CD4-positive, alpha-beta T cell (primary cell): Measurements from ENCODE around the gene FAM3D. TPM values are rescaled to one million over a fixed set of nuclear protein-coding genes. Genes with fewer than 3 reads are reported as not detected.

Experiments
- ATAC-seq: fragments of 200-7000 bp; cut with Tn5 transposase; one replicate; pipeline ENCODE4 v1.10.0; 2022; ENCODE audit warnings: mild to moderate bottlenecking; ENCODE audit not compliant: poor library complexity
- CTCF ChIA-PET: fragments of 350-600 bp; sonication (Branson Sonifier 250); formaldehyde crosslinking; loops from one replicate; lab custom pipeline; 2021; ENCODE audit warnings: antibody characterized with exemption, inconsistent platforms; lab: Charles Lee
- POLR2A ChIA-PET: fragments of 350-600 bp; sonication (Branson Sonifier 250); formaldehyde crosslinking; loops from one replicate; lab custom pipeline; 2021; ENCODE audit warnings: antibody characterized with exemption, inconsistent platforms; lab: Charles Lee
- DNase-seq, 14 experiments: peaks; one replicate each; pipeline ENCODE4 v3.0.0-alpha.2; 2013 to 2020; ENCODE audit warnings: mixed read lengths in 2 of 14
- H3K27ac ChIP-seq, 2 donors: one replicate each; pipeline versions ENCODE4 v1.5.1 to v1.7.0; 2013; ENCODE audit warnings: low read length in 2 of 2, low read depth in 1 of 2, mild to moderate bottlenecking in 1 of 2
- H3K27me3 ChIP-seq, 2 experiments: 1 replicate in 1 of 2; 2 replicates in 1 of 2; pipeline versions ENCODE4 v1.6.1 to v1.7.0; 2013; ENCODE audit warnings: low read length in 2 of 2, control low read depth in 1 of 2, mild to moderate bottlenecking in 1 of 2, moderate library complexity in 1 of 2; ENCODE audit not compliant: insufficient read depth in 2 of 2, control insufficient read depth in 1 of 2
- H3K36me3 ChIP-seq: one replicate; pipeline ENCODE4 v1.6.1; 2013; ENCODE audit warnings: low read length, control low read depth; ENCODE audit not compliant: insufficient read depth
- H3K4me1 ChIP-seq: one replicate; pipeline ENCODE4 v1.6.1; 2013; ENCODE audit warnings: low read length, control low read depth; ENCODE audit not compliant: insufficient read depth
- H3K4me3 ChIP-seq: one replicate; pipeline ENCODE4 v1.5.1; 2013; ENCODE audit warnings: mild to moderate bottlenecking, low read length, moderate library complexity
- H3K9me3 ChIP-seq, 2 experiments: 1 replicate in 1 of 2; 2 replicates in 1 of 2; pipeline versions ENCODE4 v1.6.1 to v1.7.0; 2013; ENCODE audit warnings: low read length in 2 of 2, mild to moderate bottlenecking in 2 of 2, control low read depth in 1 of 2, moderate library complexity in 1 of 2; ENCODE audit not compliant: control insufficient read depth in 1 of 2, insufficient read depth in 1 of 2
- H3K27ac Mint-ChIP-seq: one replicate; pipeline ENCODE4 v1.8.0; 2020; ENCODE audit warnings: mixed read lengths
- H3K27me3 Mint-ChIP-seq: one replicate; pipeline ENCODE4 v1.8.0; 2021; ENCODE audit warnings: mixed read lengths
- H3K36me3 Mint-ChIP-seq: one replicate; pipeline ENCODE4 v1.8.0; 2021; ENCODE audit warnings: low read depth, mixed read lengths
- H3K4me1 Mint-ChIP-seq: one replicate; pipeline ENCODE4 v1.8.0; 2021; ENCODE audit warnings: low read depth, mixed read lengths
- H3K4me3 Mint-ChIP-seq: one replicate; pipeline ENCODE4 v1.8.0; 2020; ENCODE audit warnings: mild to moderate bottlenecking, mixed read lengths
- H3K9me3 Mint-ChIP-seq: one replicate; pipeline ENCODE4 v1.8.0; 2020; ENCODE audit warnings: mixed read lengths
- CTCF ChIP-seq: fragments of 200-600 bp; IDR thresholded peaks from one replicate; pipeline ENCODE4 v1.8.0; 2022; ENCODE audit warnings: antibody characterized with exemption, mild to moderate bottlenecking
- intact Hi-C, 2 experiments: fragments of 100-400 bp; cut with DNase I in 1 of 2; cut with micrococcal nuclease in 1 of 2; formaldehyde crosslinking; loops; one replicate each; pipeline versions ENCODE4 v1.15.1 to v1.9.0; 2023 to 2025; cut with DNase I, micrococcal nuclease
- total RNA-seq, 174 experiments: library from RNA in 2 of 174; stranded (reverse) in 2 of 174; gene quantifications; one replicate each; pipeline ENCODE4 v1.2.3 and lab custom pipeline; 2021 to 2026

Gene FAM3D
- total RNA-seq, 2 experiments from 2014 or later = not detected

DNA sequence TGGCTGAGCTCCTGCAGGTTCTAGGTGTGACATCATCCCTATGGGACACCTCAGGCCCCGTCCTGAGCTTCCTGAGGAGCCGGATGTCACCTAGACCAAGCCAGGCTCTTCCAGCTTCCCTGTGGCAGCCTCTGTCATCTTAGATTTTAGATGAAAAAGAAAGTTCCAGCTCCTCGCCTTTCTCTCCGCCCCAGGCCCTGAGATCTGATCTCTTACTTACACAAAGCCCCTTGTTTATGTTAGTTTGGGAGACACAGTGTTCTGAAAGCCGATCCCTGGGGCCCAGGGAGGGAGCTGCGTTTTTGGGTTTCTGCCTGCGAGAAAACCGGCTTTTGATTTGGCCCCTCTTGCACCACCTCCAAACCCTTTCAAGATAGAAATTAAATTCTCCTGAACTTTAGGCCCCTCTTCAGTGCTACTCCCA, 49.2 kb downstream of the FAM3D start:
- no peak overlapping the region for H3K4me3 Mint-ChIP-seq
- no peaks in the 10 kb centered on the region for H3K36me3 Mint-ChIP-seq
- DNase-seq (no peak), ATAC-seq (no peak)
- H3K4me3 ChIP-seq = no peak overlapping the region
- ChIA-PET POLR2A (no interaction called here), CTCF (interaction anchor here (0.9 kb wide), 1 partner anchor 13 kb away, joined by 4 read pairs; no protein-coding TSS in a partner anchor)
- H3K36me3 ChIP-seq = no peaks in the 10 kb centered on the region
- H3K27me3 Mint-ChIP-seq = no peaks in the 10 kb centered on the region
- H3K4me1 ChIP-seq = no peaks in the 10 kb centered on the region
- H3K27ac ChIP-seq = no peak overlapping the region
- H3K27ac Mint-ChIP-seq = no peak overlapping the region
- H3K9me3 Mint-ChIP-seq = no peaks in the 10 kb centered on the region
- H3K4me1 Mint-ChIP-seq = no peaks in the 10 kb centered on the region
- TF ChIP-seq CTCF = no peak
- H3K9me3 ChIP-seq = no peaks in the 10 kb centered on the region
- no peaks in the 10 kb centered on the region for H3K27me3 ChIP-seq
- intact Hi-C loops = no loop called here

DNA sequence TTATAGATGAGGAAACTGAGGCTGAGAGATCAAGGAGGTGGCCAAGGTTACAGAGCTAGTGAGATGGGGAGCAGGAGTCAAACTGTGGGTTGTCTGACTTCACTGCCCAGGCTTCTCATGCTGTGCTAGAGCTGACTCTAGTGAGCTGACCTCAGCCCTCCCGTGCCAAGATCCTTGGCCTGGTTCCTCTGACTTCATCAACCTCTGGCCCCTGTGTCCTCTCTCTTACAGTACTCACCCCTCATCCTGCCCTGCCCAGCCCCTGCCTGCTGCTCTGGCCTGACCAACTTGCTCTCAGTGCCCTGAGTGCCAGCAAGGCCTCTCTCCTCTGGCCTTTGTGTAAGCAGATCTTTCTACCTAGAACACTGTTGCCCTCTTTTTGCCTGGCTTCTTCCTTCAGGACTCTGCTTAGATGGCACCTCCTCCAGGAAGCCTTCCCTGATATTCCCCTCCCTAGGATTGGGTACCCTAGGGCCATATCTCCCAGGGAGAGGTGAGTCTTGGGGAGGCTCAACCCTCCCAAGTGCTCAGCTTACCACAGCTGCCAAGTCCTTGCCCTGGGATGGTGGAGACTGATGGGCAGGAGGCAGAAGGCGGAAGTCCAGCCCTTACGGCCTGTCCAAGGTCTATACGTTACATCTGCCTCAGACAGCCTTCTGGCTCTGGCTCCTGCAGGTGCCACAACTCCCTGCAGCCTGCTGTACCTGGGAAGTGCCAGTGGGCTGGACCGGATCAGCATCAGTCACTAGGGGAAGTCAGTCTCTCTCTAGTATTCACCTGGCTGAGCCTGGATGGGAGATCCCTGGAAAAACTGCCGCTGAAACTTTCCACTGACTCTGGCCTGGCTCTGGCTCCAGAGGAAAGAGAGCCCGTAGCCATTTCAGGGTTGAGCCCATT, 53.1 kb downstream of the FAM3D start:
- no peaks in the 10 kb centered on the region for H3K4me1 Mint-ChIP-seq
- TF ChIP-seq CTCF = no peak

DNA sequence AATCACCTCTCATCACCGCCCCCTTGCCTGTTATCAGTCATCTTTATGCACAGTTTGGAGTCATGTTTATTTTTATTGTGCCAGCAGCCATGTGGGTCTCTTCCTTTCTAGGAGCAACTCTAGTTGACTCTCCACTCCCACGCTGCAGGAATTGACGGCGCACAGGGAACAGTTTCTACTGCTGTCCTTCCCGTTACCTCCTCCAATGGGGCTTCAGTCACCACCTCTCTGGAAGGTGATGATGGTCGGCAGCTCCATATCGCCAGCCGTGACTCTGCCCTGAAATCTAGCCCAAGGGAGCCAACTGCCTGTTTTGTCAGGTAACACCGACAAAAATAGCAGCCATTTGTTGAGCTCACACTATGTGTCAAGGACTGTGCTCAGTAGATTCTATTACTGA, 53.7 kb downstream of the FAM3D start:
- no peak overlapping the region for H3K27ac ChIP-seq
- POLR2A ChIA-PET = no interaction called here
- no peak overlapping the region for H3K4me3 Mint-ChIP-seq
- TF ChIP-seq CTCF = no peak
- CTCF ChIA-PET = no interaction called here
- intact Hi-C loops = no loop called here
- ATAC-seq = no peak
- peaks cover 6% of the 10 kb centered on the region for H3K27me3 Mint-ChIP-seq
- no peak for DNase-seq
- no peaks in the 10 kb centered on the region for H3K27me3 ChIP-seq
- no peaks in the 10 kb centered on the region for H3K36me3 ChIP-seq
- no peaks in the 10 kb centered on the region for H3K4me1 ChIP-seq
- no peak overlapping the region for H3K27ac Mint-ChIP-seq
- H3K9me3 ChIP-seq = no peaks in the 10 kb centered on the region
- H3K36me3 Mint-ChIP-seq = no peaks in the 10 kb centered on the region
- no peaks in the 10 kb centered on the region for H3K4me1 Mint-ChIP-seq
- no peak overlapping the region for H3K4me3 ChIP-seq
- H3K9me3 Mint-ChIP-seq = no peaks in the 10 kb centered on the region

More for the DNA sequence above, 53.1 kb downstream of the FAM3D start:
- CTCF ChIA-PET = no interaction called here
- no peak overlapping the region for H3K4me3 ChIP-seq
- Mint-ChIP-seq H3K27ac (no peak overlapping the region), H3K4me3 (no peak overlapping the region), H3K9me3 (no peaks in the 10 kb centered on the region), H3K27me3 (no peaks in the 10 kb centered on the region), H3K36me3 (no peaks in the 10 kb centered on the region)
- no peak for DNase-seq
- H3K9me3 ChIP-seq = no peaks in the 10 kb centered on the region
- no peaks in the 10 kb centered on the region for H3K27me3 ChIP-seq
- H3K36me3 ChIP-seq = no peaks in the 10 kb centered on the region
- H3K27ac ChIP-seq = no peak overlapping the region
- intact Hi-C loops = no loop called here
- POLR2A ChIA-PET = no interaction called here
- no peaks in the 10 kb centered on the region for H3K4me1 ChIP-seq
- ATAC-seq = no peak
